Keratinocyte (primary cell): ENCODE results near the gene RARRES1. TPM values are rescaled to one million over a fixed set of nuclear protein-coding genes. Genes with fewer than 3 reads are reported as not detected.

Source experiments
- DNase-seq: peaks from one replicate; pipeline ENCODE4 v3.0.0-alpha.2; 2011; ENCODE audit warnings: low read depth, missing footprints, low spot score
- FAIRE-seq: peaks from 2 replicates; lab custom pipeline; 2011; peaks lifted over from hg19 to GRCh38; lab: Jason Lieb, UNC
- H2AFZ ChIP-seq: 2 replicates; pipeline ENCODE4 v1.6.0; 2012; ENCODE audit warnings: low read length, control low read depth, inconsistent platforms; ENCODE audit not compliant: control insufficient read depth
- H3K27ac ChIP-seq: 2 replicates; pipeline ENCODE4 v1.5.1; 2011; ENCODE audit warnings: low read length; ENCODE audit not compliant: control insufficient read depth, insufficient read depth
- H3K27me3 ChIP-seq: 3 replicates; pipeline ENCODE4 v1.6.0; 2011; ENCODE audit warnings: low read length; ENCODE audit not compliant: control insufficient read depth, insufficient read depth; ENCODE audit errors: extremely low read depth
- H3K36me3 ChIP-seq, 2 experiments: 2 replicates in 1 of 2; 3 replicates in 1 of 2; pipeline ENCODE4 v1.5.1; 2011; ENCODE audit warnings: low read length in 2 of 2, mild to moderate bottlenecking in 1 of 2; ENCODE audit not compliant: control insufficient read depth in 2 of 2, insufficient read depth in 2 of 2; ENCODE audit errors: extremely low read depth in 1 of 2
- H3K4me1 ChIP-seq: 3 replicates; pipeline ENCODE4 v1.5.1; 2011; ENCODE audit warnings: low read length; ENCODE audit not compliant: control insufficient read depth, insufficient read depth; ENCODE audit errors: extremely low read depth
- H3K4me2 ChIP-seq: 3 replicates; pipeline ENCODE4 v1.6.0; 2011; ENCODE audit warnings: low read depth, low read length; ENCODE audit not compliant: control insufficient read depth, insufficient read depth; ENCODE audit errors: extremely low read depth
- H3K4me3 ChIP-seq, 3 experiments: fragments of 200-600 bp in 1 of 3; sonication (generic) in 1 of 3; 2 replicates in 2 of 3; 3 replicates in 1 of 3; pipeline ENCODE4 v1.5.1; 2011 to 2016; ENCODE audit warnings: low read length in 3 of 3, mild to moderate bottlenecking in 3 of 3, control low read depth in 2 of 3, inconsistent platforms in 1 of 3, low read depth in 1 of 3, mixed read lengths in 1 of 3, mixed run types in 1 of 3, moderate library complexity in 1 of 3; ENCODE audit not compliant: control insufficient read depth in 2 of 3, insufficient read depth in 2 of 3; ENCODE audit errors: extremely low read depth in 1 of 3
- H3K79me2 ChIP-seq: 2 replicates; pipeline ENCODE4 v1.6.0; 2012; ENCODE audit warnings: low read length; ENCODE audit not compliant: control insufficient read depth, insufficient read depth
- H3K9ac ChIP-seq: 3 replicates; pipeline ENCODE4 v1.6.0; 2011; ENCODE audit warnings: low read length; ENCODE audit not compliant: control insufficient read depth, insufficient read depth; ENCODE audit errors: extremely low read depth
- H3K9me1 ChIP-seq: 3 replicates; pipeline ENCODE4 v1.6.0; 2011; ENCODE audit warnings: low read length; ENCODE audit not compliant: control insufficient read depth, insufficient read depth; ENCODE audit errors: extremely low read depth
- H3K9me3 ChIP-seq: 2 replicates; pipeline ENCODE4 v1.5.1; 2012; ENCODE audit warnings: low read depth, low read length; ENCODE audit not compliant: control insufficient read depth
- H4K20me1 ChIP-seq: 3 replicates; pipeline ENCODE4 v1.6.0; 2011; ENCODE audit warnings: low read length; ENCODE audit not compliant: control insufficient read depth, insufficient read depth; ENCODE audit errors: extremely low read depth
- EZH2 ChIP-seq: IDR thresholded peaks from one replicate; pipeline ENCODE4 v1.6.1; 2012; ENCODE audit warnings: inconsistent platforms, mild to moderate bottlenecking, low read length, moderate library complexity
- dilution Hi-C: fragments of 300-500 bp; cut with MboI; formaldehyde crosslinking; loops from one replicate; pipeline ENCODE4 v1.7.0; 2020; ENCODE audit warnings: low sequenced_read_pairs; ENCODE audit not compliant: extremely low pct_ligation_motif_present
- polyA plus RNA-seq, 5 experiments: library from polyadenylated mRNA; depleted of rRNA in 3 of 5; stranded (reverse) in 3 of 5; stranded (forward) in 1 of 5; unstranded in 1 of 5; fragments of >200 nt; gene quantifications; 1 replicate in 1 of 5; 2 replicates in 3 of 5; 3 replicates in 1 of 5; pipeline versions ENCODE4 v1.2.1 to v1.2.3, GENCODE V29; 2011 to 2012; ENCODE audit warnings: missing spikeins in 2 of 5, low read depth in 1 of 5, low replicate concordance in 1 of 5
- TF ChIP-seq, protein P1 (sequence below), 3 experiments: IDR thresholded peaks in 1 of 3; conservative IDR thresholded peaks in 1 of 3; optimal IDR thresholded peaks in 1 of 3; 2 replicates in 2 of 3; 3 replicates in 1 of 3; pipeline versions ENCODE3 to v1.5.1; 2011; ENCODE audit warnings: low read length in 3 of 3, mild to moderate bottlenecking in 3 of 3, moderate library complexity in 2 of 3, control low read depth in 1 of 3, inconsistent platforms in 1 of 3; ENCODE audit not compliant: insufficient read depth in 2 of 3; ENCODE audit errors: extremely low read depth in 1 of 3

RARRES1 gene
- polyA plus RNA-seq, 1 donor (not counting 4 experiments of a cell fraction or from before 2014, with no cell fraction given), result not detected

DNA sequence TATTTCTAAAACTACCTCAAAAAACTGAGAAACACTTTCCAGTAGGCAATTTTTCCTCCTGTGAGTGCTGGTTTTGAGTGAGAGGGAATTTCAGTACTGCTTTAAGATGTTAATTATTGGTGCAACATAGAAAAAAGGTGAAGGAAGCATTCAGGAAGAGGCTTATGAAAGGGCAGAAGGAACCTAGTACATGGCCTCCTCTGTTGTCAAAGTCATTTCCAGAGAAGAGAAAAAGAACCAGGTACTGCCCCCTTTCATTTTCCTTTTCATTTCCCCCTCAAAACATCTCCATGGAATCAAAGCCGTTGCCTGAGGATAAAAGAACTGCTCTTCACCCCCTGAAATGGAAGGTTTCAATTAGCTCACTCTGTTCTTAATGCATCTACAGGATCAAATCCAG, 19.8 kb downstream of the RARRES1 start:
- dilution Hi-C loops, result loop anchor here (10.0 kb wide), 1 partner anchor 72 kb away; no protein-coding TSS in a partner anchor
- H3K4me2 ChIP-seq, result no peak overlapping the region

DNA sequence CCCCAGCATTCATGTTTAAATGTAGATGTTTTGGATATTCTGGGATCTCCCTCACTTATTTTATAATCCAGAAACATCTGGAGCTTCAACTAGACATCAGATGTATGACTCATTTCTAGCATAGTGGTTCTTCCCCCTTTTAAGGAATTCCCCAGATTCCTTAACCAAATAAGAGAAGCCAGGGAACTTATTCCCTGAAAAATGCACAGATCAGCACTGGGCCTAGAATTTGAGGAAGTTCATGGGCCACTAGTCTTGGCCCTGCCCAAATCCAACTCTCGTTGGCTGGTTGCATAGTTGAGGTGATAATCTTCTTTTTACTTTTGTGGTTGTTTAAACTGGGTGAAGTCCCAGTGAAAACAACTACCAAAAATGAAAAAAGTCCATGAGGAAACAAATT, 20.4 kb downstream of the RARRES1 start:
- peak; percentile 13 for DNase-seq
- TF ChIP-seq, protein P1, sequence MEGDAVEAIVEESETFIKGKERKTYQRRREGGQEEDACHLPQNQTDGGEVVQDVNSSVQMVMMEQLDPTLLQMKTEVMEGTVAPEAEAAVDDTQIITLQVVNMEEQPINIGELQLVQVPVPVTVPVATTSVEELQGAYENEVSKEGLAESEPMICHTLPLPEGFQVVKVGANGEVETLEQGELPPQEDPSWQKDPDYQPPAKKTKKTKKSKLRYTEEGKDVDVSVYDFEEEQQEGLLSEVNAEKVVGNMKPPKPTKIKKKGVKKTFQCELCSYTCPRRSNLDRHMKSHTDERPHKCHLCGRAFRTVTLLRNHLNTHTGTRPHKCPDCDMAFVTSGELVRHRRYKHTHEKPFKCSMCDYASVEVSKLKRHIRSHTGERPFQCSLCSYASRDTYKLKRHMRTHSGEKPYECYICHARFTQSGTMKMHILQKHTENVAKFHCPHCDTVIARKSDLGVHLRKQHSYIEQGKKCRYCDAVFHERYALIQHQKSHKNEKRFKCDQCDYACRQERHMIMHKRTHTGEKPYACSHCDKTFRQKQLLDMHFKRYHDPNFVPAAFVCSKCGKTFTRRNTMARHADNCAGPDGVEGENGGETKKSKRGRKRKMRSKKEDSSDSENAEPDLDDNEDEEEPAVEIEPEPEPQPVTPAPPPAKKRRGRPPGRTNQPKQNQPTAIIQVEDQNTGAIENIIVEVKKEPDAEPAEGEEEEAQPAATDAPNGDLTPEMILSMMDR (optimal IDR thresholded peaks at IDR 0.05 in 1 of 3, IDR thresholded peaks at IDR 0.05 in 1 of 3, conservative IDR thresholded peaks at IDR 0.05 in 1 of 3; ENCODE audit: extremely low read depth in 1 of 3, insufficient read depth in 2 of 3, low read length in 3 of 3), result no peak
- TF ChIP-seq EZH2, result no peak
- H3K4me3 ChIP-seq, result no peak overlapping the region
- H3K9me3 ChIP-seq, result no peaks in the 10 kb centered on the region
- H3K36me3 ChIP-seq, result peaks cover 0 to 4% of the 10 kb centered on the region in 2 experiments
- H3K9me1 ChIP-seq, result no peaks in the 10 kb centered on the region
- no peak overlapping the region for H3K4me2 ChIP-seq
- FAIRE-seq, result no peak
- dilution Hi-C loops, result loop anchor here (10.0 kb wide), 1 partner anchor 73 kb away; no protein-coding TSS in a partner anchor
- no peaks in the 10 kb centered on the region for H3K79me2 ChIP-seq
- H3K4me1 ChIP-seq, result peaks cover 26% of the 10 kb centered on the region
- H3K27me3 ChIP-seq, result no peaks in the 10 kb centered on the region
- peak overlapping the region; percentile 27 for H3K27ac ChIP-seq
- H4K20me1 ChIP-seq, result no peaks in the 10 kb centered on the region
- H3K9ac ChIP-seq, result no peak overlapping the region
- H2AFZ ChIP-seq, result no peak overlapping the region

More for the DNA sequence above, 19.8 kb downstream of the RARRES1 start:
- Histone ChIP-seq H3K4me3 (no peak overlapping the region), H3K9ac (no peak overlapping the region), H3K79me2 (no peaks in the 10 kb centered on the region), H3K4me1 (peaks cover 27% of the 10 kb centered on the region), H4K20me1 (no peaks in the 10 kb centered on the region), H2AFZ (no peak overlapping the region), H3K27me3 (no peaks in the 10 kb centered on the region), H3K9me3 (no peaks in the 10 kb centered on the region), H3K9me1 (no peaks in the 10 kb centered on the region), H3K27ac (peak overlapping the region; percentile 27), H3K36me3 (peaks cover 0 to 4% of the 10 kb centered on the region in 2 experiments)
- FAIRE-seq (no peak), DNase-seq (no peak)
- TF ChIP-seq, protein P1 (optimal IDR thresholded peaks at IDR 0.05 in 1 of 3, IDR thresholded peaks at IDR 0.05 in 1 of 3, conservative IDR thresholded peaks at IDR 0.05 in 1 of 3; ENCODE audit: extremely low read depth in 1 of 3, insufficient read depth in 2 of 3, low read length in 3 of 3), result no peak
- no peak for TF ChIP-seq EZH2
